ENCODE results near the gene CAMK1D.
A peak's percentile ranks its signal among the peaks of the same experiment; 100 is the strongest.

CAMK1D gene

GRCh38 chr10:12566161-12567115 is 217.1 kb downstream of the CAMK1D start:
- peak; percentile 71 for DNase-seq

DNA sequence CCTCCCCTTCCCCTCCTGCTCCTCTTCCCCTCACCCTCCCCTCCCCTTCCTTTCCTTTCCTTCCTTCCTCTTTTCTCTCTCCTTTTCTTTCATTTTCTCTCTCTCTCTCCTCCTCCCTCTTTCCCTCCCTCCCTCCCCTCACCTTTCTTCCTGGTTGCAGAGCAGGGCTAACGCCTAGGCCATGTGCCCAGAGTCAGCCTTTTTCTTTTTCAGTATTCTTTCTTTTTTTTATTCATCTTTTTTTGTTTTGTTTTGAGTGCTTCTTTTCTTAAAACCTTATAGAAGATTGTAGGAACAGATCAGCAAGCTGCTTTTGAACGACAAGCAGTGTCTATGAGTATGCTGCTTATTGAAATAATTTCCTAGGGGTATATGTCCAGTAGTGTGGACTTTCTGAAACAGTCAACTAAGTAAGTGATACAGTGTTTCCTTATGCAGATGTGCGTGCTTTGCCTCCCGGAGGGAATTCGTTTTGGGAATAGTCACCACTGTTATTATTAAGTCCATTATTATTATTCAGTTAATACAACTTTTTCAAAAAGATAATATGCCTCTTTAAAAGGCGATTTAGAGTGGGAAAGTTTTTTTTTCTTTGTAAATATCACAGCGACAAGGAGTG is 219.2 kb downstream of the CAMK1D start:
- DNase-seq = no peak

DNA sequence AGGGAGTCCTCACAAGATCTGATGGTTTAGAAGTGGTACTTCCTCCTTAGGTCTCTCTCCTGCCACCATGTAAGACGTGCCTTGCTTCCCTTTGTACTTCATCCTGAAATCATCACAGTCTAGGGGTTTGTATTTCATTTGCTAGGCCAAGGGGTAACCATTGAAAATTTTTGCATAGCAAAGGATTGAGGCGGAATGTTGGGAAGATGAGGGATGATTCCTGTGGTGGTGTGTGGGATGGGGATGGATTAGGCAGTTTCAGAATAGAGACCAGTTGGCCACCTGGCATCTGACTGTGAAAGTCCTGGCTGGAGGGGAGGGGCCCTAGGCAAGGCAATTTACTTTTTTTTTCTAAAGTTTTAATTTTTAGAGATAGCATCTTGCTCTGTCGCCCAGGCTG is 222.9 kb downstream of the CAMK1D start:
- no peak for DNase-seq

DNA sequence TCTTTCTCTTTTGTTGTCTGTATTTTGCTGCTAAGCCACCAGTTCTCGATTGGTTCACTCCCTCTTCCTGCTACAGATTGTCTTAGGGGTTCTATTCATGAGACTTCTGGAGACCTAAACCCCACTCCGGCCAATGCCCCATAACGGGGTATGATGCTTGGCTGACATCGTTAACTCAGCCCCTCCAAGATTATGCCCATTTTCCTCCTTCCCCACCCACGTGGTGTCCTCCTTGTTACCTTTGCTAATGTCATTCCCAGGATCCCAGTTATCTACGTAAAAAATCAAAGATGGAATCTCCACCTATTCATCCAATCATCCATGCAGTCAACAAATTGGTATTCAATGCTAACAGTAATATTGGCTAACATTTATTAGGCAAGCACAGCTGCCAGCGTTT is 228.3 kb downstream of the CAMK1D start:
- DNase-seq = no peak

GRCh38 chr10:12579954-12580858 is 230.9 kb downstream of the CAMK1D start:
- DNase-seq = peak; percentile 53

GRCh38 chr10:12583891-12584595 is 234.7 kb downstream of the CAMK1D start:
- no peak for DNase-seq

DNA sequence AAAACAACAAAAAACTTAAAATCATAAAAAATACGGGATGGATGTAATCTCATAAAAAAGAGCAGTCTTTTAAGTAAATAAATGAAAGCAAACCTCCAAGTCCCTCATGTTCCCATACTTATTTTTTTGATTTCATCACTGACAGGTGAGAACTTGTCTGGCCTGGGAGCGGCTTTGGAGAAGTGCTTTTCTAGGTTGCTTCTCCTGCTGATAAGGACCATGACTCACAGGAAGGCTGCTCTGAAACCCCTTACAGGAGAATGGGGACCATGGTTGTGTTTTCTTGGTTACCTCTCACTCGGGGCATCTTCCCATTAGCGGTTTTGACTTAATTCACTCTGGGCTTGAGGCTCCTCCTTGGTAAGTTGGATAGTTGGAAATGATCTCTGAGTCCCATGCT is 237.4 kb downstream of the CAMK1D start:
- DNase-seq = no peak

DNA sequence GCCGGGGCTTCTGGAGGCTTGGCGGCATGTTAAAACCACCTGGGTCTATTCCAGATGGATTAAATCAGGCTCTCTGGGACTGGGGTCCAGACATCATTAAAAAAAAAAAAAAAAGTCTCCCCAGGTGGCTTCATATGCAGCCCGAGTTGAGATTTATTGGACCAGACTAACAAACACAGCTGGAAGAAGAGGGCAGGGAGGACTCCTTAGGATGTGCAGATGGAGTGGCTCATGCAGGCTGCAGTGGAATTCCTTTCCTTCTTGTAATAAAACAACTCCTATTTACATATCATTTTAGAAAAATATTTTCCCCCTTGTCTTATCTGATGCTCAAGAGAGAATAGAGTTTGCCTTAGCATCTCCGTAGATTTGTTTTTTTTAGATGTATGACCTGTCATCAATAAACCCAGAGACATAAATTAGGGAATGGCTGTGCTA is 238.1 kb downstream of the CAMK1D start:
- peak; percentile 17 for DNase-seq

GRCh38 chr10:12588091-12588860 is 238.9 kb downstream of the CAMK1D start:
- DNase-seq = peak; percentile 26

GRCh38 chr10:12589291-12589690 is 239.9 kb downstream of the CAMK1D start:
- DNase-seq = no peak

DNA sequence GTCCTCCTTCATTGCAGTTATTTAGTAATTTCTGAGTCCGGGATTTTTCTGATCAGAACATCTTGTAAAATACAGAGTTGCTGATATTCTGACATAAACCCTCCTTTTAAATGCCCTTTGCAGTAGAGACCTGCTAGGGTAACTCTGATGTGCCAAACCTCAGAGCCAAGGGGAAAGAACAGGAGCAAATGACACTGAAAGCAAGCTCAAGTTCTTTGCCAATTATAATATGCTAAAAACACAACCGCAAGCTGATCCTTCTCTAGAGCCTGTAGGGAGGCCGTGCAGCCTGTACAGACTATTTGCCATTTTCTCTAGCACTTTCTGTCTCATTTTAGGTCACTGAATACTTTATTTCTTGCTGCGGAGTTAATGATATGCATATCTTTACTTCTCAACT is 240.4 kb downstream of the CAMK1D start:
- no peak for DNase-seq

DNA sequence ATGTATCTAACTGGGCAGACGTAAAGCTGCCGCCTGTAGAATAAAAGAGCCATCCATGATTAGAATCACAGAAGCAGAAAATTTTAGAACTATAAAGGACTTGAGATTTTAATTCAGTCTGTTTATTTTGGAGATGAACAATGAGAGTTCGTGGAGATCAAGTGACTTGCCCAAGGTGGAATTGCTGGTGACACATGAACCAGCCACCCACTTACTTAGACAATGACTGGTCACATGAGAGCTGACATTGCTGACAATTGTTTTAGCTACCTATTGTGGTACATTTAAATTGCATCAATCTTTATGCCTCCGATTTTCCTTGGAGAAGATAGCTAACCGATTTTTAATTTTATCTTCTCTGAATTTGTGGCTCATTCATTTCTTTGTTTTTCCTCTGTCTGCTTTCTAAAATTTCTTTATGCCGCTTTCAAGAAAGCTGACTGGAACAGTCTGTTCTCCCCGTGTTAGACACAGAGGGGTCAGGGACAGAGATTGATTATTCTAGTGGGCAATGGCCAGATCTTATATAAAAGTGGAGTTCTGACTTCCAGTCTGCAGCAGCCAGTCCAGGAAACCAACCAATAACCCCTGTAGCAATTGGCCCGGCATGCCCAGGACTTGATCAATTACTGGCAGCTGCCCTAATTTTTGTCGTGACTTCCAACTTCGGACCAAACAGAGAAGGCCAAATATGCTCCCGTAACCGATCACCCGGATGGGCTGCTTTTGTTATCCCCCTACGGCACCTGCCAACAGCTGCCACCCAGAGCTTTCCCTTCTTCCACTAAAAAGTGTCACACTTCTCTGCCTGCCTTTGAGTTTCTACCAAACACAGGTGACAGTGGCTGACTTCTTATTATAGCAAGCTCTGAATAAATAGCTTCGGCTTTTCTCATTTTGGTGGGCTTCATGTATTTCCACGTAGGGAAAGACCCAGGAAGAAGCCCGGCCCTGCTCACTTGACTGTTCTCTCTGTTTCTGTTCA is 241.6 kb downstream of the CAMK1D start:
- DNase-seq = no peak

DNA sequence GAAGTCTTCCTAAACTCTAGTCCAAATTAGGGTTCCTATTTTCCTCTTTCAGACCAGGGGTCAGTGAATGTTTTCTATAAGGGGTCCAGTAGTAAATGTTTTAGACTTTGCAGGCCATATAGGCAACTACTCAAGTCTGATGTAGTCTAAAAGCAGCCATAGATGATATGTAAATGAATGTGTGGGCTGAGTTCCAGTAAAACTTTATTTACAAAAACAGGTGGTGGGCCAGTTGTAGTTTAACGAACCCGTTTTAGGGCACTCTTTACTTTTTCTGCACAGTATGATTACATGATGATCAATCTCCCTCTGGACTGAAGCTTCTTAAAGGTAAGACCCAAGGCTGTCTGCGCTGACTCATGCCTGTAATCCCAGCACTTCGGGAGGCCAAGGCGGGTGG is 243.6 kb downstream of the CAMK1D start:
- no peak for DNase-seq

- no peak for DNase-seq
These were observed 245.1 kb downstream of the CAMK1D start for GRCh38 chr10:12594448-12594944.

GRCh38 chr10:12595936-12596576 is 246.7 kb downstream of the CAMK1D start:
- DNase-seq = no peak

DNA sequence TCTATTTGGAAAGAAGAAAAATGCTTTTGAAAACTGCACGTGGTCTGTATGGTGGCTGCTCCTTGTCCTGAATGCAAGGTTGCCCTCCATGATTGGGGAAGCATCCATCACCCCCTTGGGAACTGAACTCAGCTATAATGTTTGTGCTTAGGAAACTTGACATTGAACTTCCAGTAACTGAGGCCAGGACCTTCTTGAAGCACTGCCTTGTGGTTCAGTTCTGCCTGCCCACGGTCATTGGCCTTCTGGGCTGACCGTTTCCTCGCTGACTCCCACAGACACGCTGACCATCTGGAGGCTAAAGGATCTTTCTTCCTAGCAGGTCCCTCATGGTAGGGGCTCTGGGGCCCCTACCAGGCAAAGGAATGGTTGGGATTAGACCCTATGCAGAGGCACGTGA is 247.8 kb downstream of the CAMK1D start:
- DNase-seq = no peak

GRCh38 chr10:12597788-12598765 is 248.7 kb downstream of the CAMK1D start:
- no peak for DNase-seq

DNA sequence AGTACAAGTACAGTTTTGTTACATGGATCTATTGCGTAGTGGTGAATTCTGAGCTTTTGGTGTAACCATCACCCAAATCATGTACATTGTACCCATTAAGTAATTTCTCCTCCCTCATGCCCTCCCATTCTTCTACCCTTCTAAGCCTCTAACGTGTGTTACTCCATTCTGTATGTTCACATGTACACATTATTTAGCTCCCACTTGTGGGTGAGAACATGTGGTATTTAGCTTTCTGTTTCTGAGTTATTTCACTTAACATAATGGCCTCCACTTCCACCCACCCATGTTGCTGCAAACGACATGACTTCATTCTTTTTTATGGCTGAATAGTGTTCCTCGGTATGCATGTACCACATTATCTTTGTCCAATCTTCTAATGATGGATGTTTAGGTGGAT is 251.3 kb downstream of the CAMK1D start:
- DNase-seq = no peak

Measured in fibroblast of skin of scalp (primary cell).